HepG2 (cell line): Measurements from ENCODE around the gene MEX3C. TPM values are rescaled to one million over a fixed set of nuclear protein-coding genes. Genes with fewer than 3 reads are reported as not detected.

Experiments
- ATAC-seq: fragments of 200-7000 bp; cut with Tn5 transposase; 3 replicates; pipeline ENCODE4 v1.9.1; 2020; ENCODE audit warnings: mild to moderate bottlenecking, moderate library complexity
- BruUV-seq: library from RNA; stranded (reverse); fragments of 400-500 nt; replicated peaks from 2 replicates; lab custom pipeline; 2021; lab: Mats Ljungman, UMichigan
- CTCF ChIA-PET: fragments of 300-600 bp; formaldehyde crosslinking; extraction: SDS; loops from one replicate; lab custom pipeline; 2021; ENCODE audit warnings: low total read pairs, inconsistent platforms, low intra/inter-chr PET ratio; lab: Yijun Ruan, JAX
- POLR2A ChIA-PET: fragments of 350-600 bp; sonication (Branson Sonifier 250); formaldehyde crosslinking; loops from one replicate; lab custom pipeline; 2020; ENCODE audit warnings: antibody characterized with exemption, inconsistent platforms; lab: Yijun Ruan, JAX
- DNase-seq: peaks from one replicate; pipeline ENCODE4 v3.0.0-alpha.2; 2015; ENCODE audit warnings: low spot score
- FAIRE-seq: peaks from 3 replicates; lab custom pipeline; 2011; peaks lifted over from hg19 to GRCh38; lab: Jason Lieb, UNC
- H2AFZ ChIP-seq: one replicate; pipeline ENCODE4 v1.6.1; 2011; ENCODE audit warnings: low read length, inconsistent platforms
- H3K27ac ChIP-seq: fragments of 300-600 bp; 3 replicates; pipeline ENCODE4 v1.8.0; 2011; ENCODE audit warnings: mixed run types, mild to moderate bottlenecking, mixed read lengths, low read length, inconsistent platforms; ENCODE audit not compliant: insufficient read depth; ENCODE audit errors: extremely low read length
- H3K27me3 ChIP-seq, 2 experiments: fragments of 200-600 bp in 1 of 2; 2 replicates in 1 of 2; 3 replicates in 1 of 2; pipeline versions ENCODE4 v1.6.0 to v1.8.0; 2011; ENCODE audit warnings: low read length in 2 of 2, mild to moderate bottlenecking in 2 of 2, moderate library complexity in 2 of 2, inconsistent platforms in 1 of 2; ENCODE audit not compliant: insufficient read depth in 2 of 2, control insufficient read depth in 1 of 2
- H3K36me3 ChIP-seq, 2 experiments: fragments of 200-600 bp in 1 of 2; replicated peaks in 1 of 2; 2 replicates in 1 of 2; 3 replicates in 1 of 2; pipeline versions ENCODE4 v1.5.1 to v1.8.0; 2011; ENCODE audit warnings: low read length in 2 of 2, inconsistent platforms in 1 of 2; ENCODE audit not compliant: insufficient read depth in 2 of 2, control insufficient read depth in 1 of 2
- H3K4me1 ChIP-seq: 2 replicates; pipeline ENCODE4 v1.5.1; 2012; ENCODE audit warnings: low read length, inconsistent platforms; ENCODE audit not compliant: insufficient read depth
- H3K4me2 ChIP-seq: 2 replicates; pipeline ENCODE4 v1.6.0; 2011; ENCODE audit warnings: low read depth, low read length, inconsistent platforms
- H3K4me3 ChIP-seq, 3 experiments: fragments of 200-600 bp in 1 of 3; sonication (generic), shearing (Covaris generic) in 1 of 3; replicated peaks in 1 of 3; 2 replicates each; pipeline ENCODE4 v1.5.1; 2011 to 2016; ENCODE audit warnings: low read length in 3 of 3, inconsistent platforms in 2 of 3, low read depth in 2 of 3, mild to moderate bottlenecking in 2 of 3, control low read depth in 1 of 3, mixed read lengths in 1 of 3; ENCODE audit not compliant: insufficient read depth in 1 of 3
- H3K79me2 ChIP-seq: one replicate; pipeline ENCODE4 v1.6.1; 2011; ENCODE audit warnings: low read length, inconsistent platforms; ENCODE audit not compliant: insufficient read depth
- H3K9ac ChIP-seq: 2 replicates; pipeline ENCODE4 v1.6.0; 2011; ENCODE audit warnings: mild to moderate bottlenecking, low read depth, low read length, inconsistent platforms; ENCODE audit not compliant: insufficient read depth
- H3K9me3 ChIP-seq: 2 replicates; pipeline ENCODE4 v1.5.1; 2012; ENCODE audit warnings: mild to moderate bottlenecking, low read length
- H4K20me1 ChIP-seq: 2 replicates; pipeline ENCODE4 v1.6.0; 2011; ENCODE audit warnings: inconsistent platforms, mild to moderate bottlenecking, low read length, moderate library complexity; ENCODE audit not compliant: insufficient read depth
- CCDC6 ChIP-seq: sonication (generic); formaldehyde crosslinking; IDR thresholded peaks from 2 replicates; pipeline ENCODE4 v1.8.1; 2022; ENCODE audit warnings: mild to moderate bottlenecking, missing genetic modification reagents, moderate library complexity
- ELF3 ChIP-seq: IDR thresholded peaks from 2 replicates; pipeline ENCODE4 v1.6.1; 2016; ENCODE audit warnings: missing genetic modification reagents, missing compliant biosample characterization
- HIVEP1 ChIP-seq: sonication (generic); formaldehyde crosslinking; IDR thresholded peaks from 2 replicates; pipeline ENCODE4 v1.4.0; 2020; ENCODE audit warnings: mild to moderate bottlenecking, missing genetic modification reagents
- NONO ChIP-seq, 2 experiments: fragments of 450-650 bp in 1 of 2; sonication (generic) in 1 of 2; formaldehyde crosslinking in 1 of 2; IDR thresholded peaks in 1 of 2; conservative IDR thresholded peaks in 1 of 2; 2 replicates each; pipeline versions ENCODE4 v1.6.1 to v1.8.0; 2017 to 2022; ENCODE audit warnings: mild to moderate bottlenecking in 1 of 2, missing genetic modification reagents in 1 of 2, moderate library complexity in 1 of 2
- NR2C2 ChIP-seq: sonication (generic); formaldehyde crosslinking; IDR thresholded peaks from 2 replicates; pipeline ENCODE4 v1.4.0; 2020; ENCODE audit warnings: missing genetic modification reagents, mild to moderate bottlenecking, moderate library complexity, borderline replicate concordance
- PHF21A ChIP-seq: sonication (generic); formaldehyde crosslinking; IDR thresholded peaks from 2 replicates; pipeline ENCODE4 v1.5.0; 2020; ENCODE audit warnings: mild to moderate bottlenecking, missing genetic modification reagents
- TBP ChIP-seq: sonication (generic); formaldehyde crosslinking; IDR thresholded peaks from 2 replicates; pipeline ENCODE4 v1.5.0; 2020; ENCODE audit warnings: missing genetic modification reagents
- TBX2 ChIP-seq: sonication (generic); formaldehyde crosslinking; IDR thresholded peaks from 2 replicates; pipeline ENCODE4 v1.5.0; 2020; ENCODE audit warnings: missing genetic modification reagents, mild to moderate bottlenecking, borderline replicate concordance
- ZNF160 ChIP-seq: sonication (generic); formaldehyde crosslinking; IDR thresholded peaks from 2 replicates; pipeline ENCODE4 v1.8.0; 2022; ENCODE audit warnings: mild to moderate bottlenecking, inconsistent platforms, missing genetic modification reagents
- ZNF263 ChIP-seq: sonication (generic); formaldehyde crosslinking; IDR thresholded peaks from 2 replicates; pipeline ENCODE4 v1.4.0; 2020; ENCODE audit warnings: missing genetic modification reagents
- ZNF34 ChIP-seq: sonication (generic); formaldehyde crosslinking; IDR thresholded peaks from 2 replicates; pipeline ENCODE4 v1.4.0; 2020; ENCODE audit warnings: mild to moderate bottlenecking, missing genetic modification reagents, borderline replicate concordance
- ZNF512 ChIP-seq: sonication (generic); formaldehyde crosslinking; IDR thresholded peaks from 2 replicates; pipeline ENCODE4 v1.4.0; 2020; ENCODE audit warnings: mild to moderate bottlenecking, missing genetic modification reagents
- ZNF557 ChIP-seq: sonication (generic); formaldehyde crosslinking; IDR thresholded peaks from 2 replicates; pipeline ENCODE4 v1.4.0; 2020; ENCODE audit warnings: missing genetic modification reagents
- ZNF558 ChIP-seq: sonication (generic); formaldehyde crosslinking; IDR thresholded peaks from 2 replicates; pipeline ENCODE4 v1.9.0; 2022; ENCODE audit warnings: mild to moderate bottlenecking, missing genetic modification reagents, borderline replicate concordance
- ZNF709 ChIP-seq: sonication (generic); formaldehyde crosslinking; IDR thresholded peaks from 2 replicates; pipeline ENCODE4 v1.5.0; 2020; ENCODE audit warnings: mild to moderate bottlenecking, missing genetic modification reagents
- ZNF878 ChIP-seq: sonication (generic); formaldehyde crosslinking; IDR thresholded peaks from 2 replicates; pipeline ENCODE4 v1.8.1; 2023; ENCODE audit warnings: mild to moderate bottlenecking, missing genetic modification reagents, moderate library complexity
- WGBS: methylation state at CpG from one replicate; pipeline ENCODE4 v1.1.6; 2017; ENCODE audit warnings: low lambda C conversion rate; 5-methylcytosine and 5-hydroxymethylcytosine counted together
- in situ Hi-C: cut with HindIII; loops from 2 replicates; pipeline ENCODE4 v1.10.0; 2017; ENCODE audit warnings: low pct_unique_long_range_greater_than_20kb; ENCODE audit not compliant: extremely low pct_ligation_motif_present
- intact Hi-C: fragments of 100-400 bp; cut with micrococcal nuclease; formaldehyde crosslinking; loops from one replicate; pipeline ENCODE4 v1.10.0; 2022; ENCODE audit not compliant: unreplicated experiment
- polyA plus RNA-seq, 8 experiments: library from polyadenylated mRNA; depleted of rRNA in 3 of 8; stranded (reverse) in 7 of 8; unstranded in 1 of 8; fragments of >200 nt; fragmentation: Illumina TruSeq in 4 of 8; extraction: Trizol in 4 of 8; gene quantifications; 2 replicates each; pipeline versions ENCODE4 v1.2.1 to v1.2.3, GENCODE V29; 2011 to 2016; ENCODE audit warnings: low read depth in 4 of 8, missing spikeins in 1 of 8, mixed read lengths in 1 of 8; ENCODE audit not compliant: insufficient read depth in 1 of 8
- total RNA-seq, 5 experiments: library from RNA; depleted of rRNA; stranded (reverse); fragments of >200 nt; fragmentation: Illumina TruSeq; extraction: Trizol; gene quantifications; 2 replicates each; pipeline ENCODE4 v1.2.3, GENCODE V29; 2016; ENCODE audit warnings: low read depth in 1 of 5
- TF ChIP-seq, protein P1 (sequence below): IDR thresholded peaks from 2 replicates; pipeline ENCODE4 v1.6.1; 2018; ENCODE audit warnings: missing genetic modification reagents
- TF ChIP-seq, protein P2 (sequence below): sonication (generic); formaldehyde crosslinking; IDR thresholded peaks from 2 replicates; pipeline ENCODE4 v1.5.1; 2020; ENCODE audit warnings: mild to moderate bottlenecking, missing genetic modification reagents

Gene MEX3C
- total and polyA plus RNA-seq, 2 of the 13 experiments (the other 11 are each of a cell fraction or from before 2014, with no cell fraction given), result 34.8 to 36.4 TPM

DNA sequence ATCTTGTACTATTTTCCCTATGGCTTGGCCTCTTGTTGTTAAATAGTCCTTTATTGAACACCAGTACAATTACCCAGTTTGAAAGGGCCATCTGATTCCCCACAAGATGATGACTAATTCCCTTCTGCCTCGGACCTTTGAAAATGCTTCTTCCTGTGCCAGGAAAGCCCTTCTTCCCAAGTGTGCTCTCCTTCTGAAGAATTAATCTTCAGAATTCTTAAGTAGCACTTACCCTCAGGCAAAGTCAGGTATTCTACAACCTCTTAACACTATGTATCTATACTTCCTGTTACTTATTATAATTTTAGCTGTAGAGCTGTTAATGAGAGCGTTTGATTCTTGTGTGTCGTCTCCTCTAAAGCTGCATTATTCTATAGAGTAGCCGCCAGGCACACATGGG lies 28.6 kb upstream of the MEX3C start:
- H3K27ac ChIP-seq, result no peak overlapping the region
- no peaks in the 10 kb centered on the region for H3K27me3 ChIP-seq
- H3K9ac ChIP-seq, result no peak overlapping the region
- POLR2A ChIA-PET, result no interaction called here
- no peak for DNase-seq
- H3K4me3 ChIP-seq, result no peak overlapping the region
- in situ Hi-C loops (no loop called here), intact Hi-C loops (no loop called here)
- H3K36me3 ChIP-seq, result no peaks in the 10 kb centered on the region
- no peaks in the 10 kb centered on the region for H3K4me1 ChIP-seq
- H4K20me1 ChIP-seq, result no peaks in the 10 kb centered on the region
- no peaks in the 10 kb centered on the region for H3K79me2 ChIP-seq
- no TSS peak for BruUV-seq
- H3K9me3 ChIP-seq, result no peaks in the 10 kb centered on the region
- FAIRE-seq, result no peak
- 58% methylated on average over 4 of the region's 4 CpGs for WGBS
- no peak overlapping the region for H2AFZ ChIP-seq
- CTCF ChIA-PET, result no interaction called here
- no peak for TF ChIP-seq TBX2 (CRISPR knock-in tag)
- no peak for TF ChIP-seq NONO (IDR thresholded peaks at IDR 0.05)
- no peak for TF ChIP-seq NONO (CRISPR knock-in tag; conservative IDR thresholded peaks at IDR 0.05)
- TF ChIP-seq ZNF263, result no peak
- TF ChIP-seq ZNF709 (CRISPR knock-in tag), result no peak
- TF ChIP-seq, protein P1, sequence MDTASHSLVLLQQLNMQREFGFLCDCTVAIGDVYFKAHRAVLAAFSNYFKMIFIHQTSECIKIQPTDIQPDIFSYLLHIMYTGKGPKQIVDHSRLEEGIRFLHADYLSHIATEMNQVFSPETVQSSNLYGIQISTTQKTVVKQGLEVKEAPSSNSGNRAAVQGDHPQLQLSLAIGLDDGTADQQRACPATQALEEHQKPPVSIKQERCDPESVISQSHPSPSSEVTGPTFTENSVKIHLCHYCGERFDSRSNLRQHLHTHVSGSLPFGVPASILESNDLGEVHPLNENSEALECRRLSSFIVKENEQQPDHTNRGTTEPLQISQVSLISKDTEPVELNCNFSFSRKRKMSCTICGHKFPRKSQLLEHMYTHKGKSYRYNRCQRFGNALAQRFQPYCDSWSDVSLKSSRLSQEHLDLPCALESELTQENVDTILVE (CRISPR knock-in tag), result no peak
- no peak for TF ChIP-seq TBP (CRISPR knock-in tag)
- no peak for TF ChIP-seq ZNF512 (CRISPR knock-in tag)
- no peak for TF ChIP-seq ZNF878 (CRISPR knock-in tag)
- no peak for TF ChIP-seq ELF3
- no peak for TF ChIP-seq HIVEP1
- TF ChIP-seq, protein P2, sequence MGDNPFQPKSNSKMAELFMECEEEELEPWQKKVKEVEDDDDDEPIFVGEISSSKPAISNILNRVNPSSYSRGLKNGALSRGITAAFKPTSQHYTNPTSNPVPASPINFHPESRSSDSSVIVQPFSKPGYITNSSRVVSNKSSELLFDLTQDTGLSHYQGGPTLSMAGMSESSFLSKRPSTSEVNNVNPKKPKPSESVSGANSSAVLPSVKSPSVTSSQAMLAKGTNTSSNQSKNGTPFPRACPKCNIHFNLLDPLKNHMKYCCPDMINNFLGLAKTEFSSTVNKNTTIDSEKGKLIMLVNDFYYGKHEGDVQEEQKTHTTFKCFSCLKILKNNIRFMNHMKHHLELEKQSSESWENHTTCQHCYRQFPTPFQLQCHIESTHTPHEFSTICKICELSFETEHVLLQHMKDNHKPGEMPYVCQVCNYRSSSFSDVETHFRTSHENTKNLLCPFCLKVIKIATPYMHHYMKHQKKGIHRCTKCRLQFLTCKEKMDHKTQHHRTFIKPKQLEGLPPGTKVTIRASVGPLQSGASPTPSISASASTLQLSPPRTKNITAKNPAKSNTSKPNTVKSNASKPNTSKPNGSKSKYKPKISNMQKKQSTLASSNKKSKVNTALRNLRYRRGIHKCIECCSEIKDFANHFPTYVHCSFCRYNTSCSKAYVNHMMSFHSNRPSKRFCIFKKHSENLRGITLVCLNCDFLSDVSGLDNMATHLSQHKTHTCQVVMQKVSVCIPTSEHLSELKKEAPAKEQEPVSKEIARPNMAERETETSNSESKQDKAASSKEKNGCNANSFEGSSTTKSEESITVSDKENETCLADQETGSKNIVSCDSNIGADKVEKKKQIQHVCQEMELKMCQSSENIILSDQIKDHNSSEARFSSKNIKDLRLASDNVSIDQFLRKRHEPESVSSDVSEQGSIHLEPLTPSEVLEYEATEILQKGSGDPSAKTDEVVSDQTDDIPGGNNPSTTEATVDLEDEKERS (CRISPR knock-in tag), result no peak
- TF ChIP-seq ZNF34, result no peak
- TF ChIP-seq ZNF160 (CRISPR knock-in tag), result no peak
- TF ChIP-seq PHF21A, result no peak
- TF ChIP-seq ZNF557, result no peak
- no peak for TF ChIP-seq CCDC6 (CRISPR knock-in tag)
- no peak for TF ChIP-seq ZNF558 (CRISPR knock-in tag)
- no peak for TF ChIP-seq NR2C2 (CRISPR knock-in tag)
- TF ChIP-seq, all 625 proteins: peak for 0
- no peak overlapping the region for H3K4me2 ChIP-seq
- ATAC-seq, result no peak
